Nephron progenitor cell (in vitro differentiated cells): ENCODE measurements around the gene IFNA2.
"Not testable (repeated sequence)": the region's sequence is repeated elsewhere in the genome, so short reads cannot be mapped to it uniquely, and the experiment has no call there.

Experiments
- DNase-seq: peaks from one replicate; pipeline ENCODE4 v3.0.0; 2021
- H3K27ac Mint-ChIP-seq: 2 replicates; pipeline ENCODE4 v1.8.0; 2021; ENCODE audit warnings: mild to moderate bottlenecking, moderate library complexity, mixed read lengths
- H3K27me3 Mint-ChIP-seq: 2 replicates; pipeline ENCODE4 v1.8.0; 2021; ENCODE audit warnings: mild to moderate bottlenecking, low read depth, mixed read lengths; ENCODE audit not compliant: poor library complexity
- H3K36me3 Mint-ChIP-seq: 2 replicates; pipeline ENCODE4 v1.8.0; 2021; ENCODE audit warnings: low read depth, mixed read lengths
- H3K4me1 Mint-ChIP-seq: 2 replicates; pipeline ENCODE4 v1.8.0; 2021; ENCODE audit warnings: mixed read lengths
- H3K4me3 Mint-ChIP-seq: 2 replicates; pipeline ENCODE4 v1.8.0; 2021; ENCODE audit warnings: mild to moderate bottlenecking, moderate library complexity, mixed read lengths
- H3K9me3 Mint-ChIP-seq: 2 replicates; pipeline ENCODE4 v1.8.0; 2021; ENCODE audit warnings: mild to moderate bottlenecking, moderate library complexity, mixed read lengths
- TF ChIP-seq, protein P1 (sequence below): fragments of 200-600 bp; sonication (generic); IDR thresholded peaks from 2 replicates; pipeline ENCODE4 v1.5.0; 2021; ENCODE audit warnings: antibody characterized with exemption

The IFNA2 gene

DNA sequence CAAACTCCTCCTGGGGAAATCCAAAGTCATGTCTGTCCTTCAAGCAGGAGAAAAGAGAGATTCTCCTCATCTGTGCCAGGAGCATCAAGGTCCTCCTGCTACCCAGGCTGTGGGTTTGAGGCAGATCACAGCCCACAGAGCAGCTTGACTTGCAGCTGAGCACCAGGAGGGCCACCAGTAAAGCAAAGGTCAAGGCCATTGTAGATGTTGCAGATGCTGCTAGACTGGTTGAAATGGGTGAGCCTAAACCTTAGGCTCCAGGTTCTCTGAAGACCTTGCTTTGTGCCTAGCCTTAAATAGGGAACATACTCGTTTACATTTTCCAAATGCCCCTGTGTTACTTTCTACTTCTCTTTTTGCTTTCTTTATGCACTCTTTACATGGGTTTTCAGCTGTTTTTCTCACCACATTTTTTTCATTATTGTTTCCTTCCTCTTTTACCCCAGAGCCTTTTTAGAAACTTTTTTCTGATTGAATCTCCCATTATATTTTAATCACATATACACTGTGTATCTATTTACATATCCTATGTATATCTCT lies at the start of gene IFNA2:
IFNA2 (minus strand) TSS at position 268 of the 540 bp plus-strand sequence; CDS start at position 199, 69 bp downstream.
- H3K4me3 Mint-ChIP-seq = no peak within 1 kb of the TSS
- H3K27me3 Mint-ChIP-seq = peaks cover 22% of the 10 kb centered on the region
- peaks cover 15% of the 10 kb centered on the region for H3K4me1 Mint-ChIP-seq
- H3K27ac Mint-ChIP-seq = no peak within 1 kb of the TSS
- no peak for DNase-seq
- no peaks in the 10 kb centered on the region for H3K9me3 Mint-ChIP-seq
- TF ChIP-seq, protein P1, sequence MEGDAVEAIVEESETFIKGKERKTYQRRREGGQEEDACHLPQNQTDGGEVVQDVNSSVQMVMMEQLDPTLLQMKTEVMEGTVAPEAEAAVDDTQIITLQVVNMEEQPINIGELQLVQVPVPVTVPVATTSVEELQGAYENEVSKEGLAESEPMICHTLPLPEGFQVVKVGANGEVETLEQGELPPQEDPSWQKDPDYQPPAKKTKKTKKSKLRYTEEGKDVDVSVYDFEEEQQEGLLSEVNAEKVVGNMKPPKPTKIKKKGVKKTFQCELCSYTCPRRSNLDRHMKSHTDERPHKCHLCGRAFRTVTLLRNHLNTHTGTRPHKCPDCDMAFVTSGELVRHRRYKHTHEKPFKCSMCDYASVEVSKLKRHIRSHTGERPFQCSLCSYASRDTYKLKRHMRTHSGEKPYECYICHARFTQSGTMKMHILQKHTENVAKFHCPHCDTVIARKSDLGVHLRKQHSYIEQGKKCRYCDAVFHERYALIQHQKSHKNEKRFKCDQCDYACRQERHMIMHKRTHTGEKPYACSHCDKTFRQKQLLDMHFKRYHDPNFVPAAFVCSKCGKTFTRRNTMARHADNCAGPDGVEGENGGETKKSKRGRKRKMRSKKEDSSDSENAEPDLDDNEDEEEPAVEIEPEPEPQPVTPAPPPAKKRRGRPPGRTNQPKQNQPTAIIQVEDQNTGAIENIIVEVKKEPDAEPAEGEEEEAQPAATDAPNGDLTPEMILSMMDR = no peak
- no peaks in the 10 kb centered on the region for H3K36me3 Mint-ChIP-seq

DNA sequence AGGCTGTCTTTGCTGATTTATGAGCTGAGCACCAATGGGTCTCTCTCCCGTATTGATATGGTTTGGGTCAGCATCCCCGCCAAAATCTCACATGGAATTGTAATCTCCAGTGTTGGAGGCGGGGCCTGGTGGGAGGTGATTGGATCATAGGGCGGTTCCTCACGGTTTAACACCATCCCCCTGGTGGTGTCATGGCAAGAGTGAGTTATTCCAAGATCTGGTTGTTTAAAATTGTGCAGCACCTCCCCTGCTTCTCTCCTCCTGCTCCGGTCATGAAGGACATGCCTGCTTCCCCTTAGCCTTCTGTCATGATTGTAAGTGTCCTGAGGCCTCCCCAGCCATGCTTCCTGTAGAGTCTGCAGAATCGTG lies 49.8 kb upstream of the IFNA2 start:
- not testable (repeated sequence) for H3K36me3 Mint-ChIP-seq, H3K4me1 Mint-ChIP-seq, H3K4me3 Mint-ChIP-seq, H3K27ac Mint-ChIP-seq, H3K9me3 Mint-ChIP-seq, DNase-seq, H3K27me3 Mint-ChIP-seq

DNA sequence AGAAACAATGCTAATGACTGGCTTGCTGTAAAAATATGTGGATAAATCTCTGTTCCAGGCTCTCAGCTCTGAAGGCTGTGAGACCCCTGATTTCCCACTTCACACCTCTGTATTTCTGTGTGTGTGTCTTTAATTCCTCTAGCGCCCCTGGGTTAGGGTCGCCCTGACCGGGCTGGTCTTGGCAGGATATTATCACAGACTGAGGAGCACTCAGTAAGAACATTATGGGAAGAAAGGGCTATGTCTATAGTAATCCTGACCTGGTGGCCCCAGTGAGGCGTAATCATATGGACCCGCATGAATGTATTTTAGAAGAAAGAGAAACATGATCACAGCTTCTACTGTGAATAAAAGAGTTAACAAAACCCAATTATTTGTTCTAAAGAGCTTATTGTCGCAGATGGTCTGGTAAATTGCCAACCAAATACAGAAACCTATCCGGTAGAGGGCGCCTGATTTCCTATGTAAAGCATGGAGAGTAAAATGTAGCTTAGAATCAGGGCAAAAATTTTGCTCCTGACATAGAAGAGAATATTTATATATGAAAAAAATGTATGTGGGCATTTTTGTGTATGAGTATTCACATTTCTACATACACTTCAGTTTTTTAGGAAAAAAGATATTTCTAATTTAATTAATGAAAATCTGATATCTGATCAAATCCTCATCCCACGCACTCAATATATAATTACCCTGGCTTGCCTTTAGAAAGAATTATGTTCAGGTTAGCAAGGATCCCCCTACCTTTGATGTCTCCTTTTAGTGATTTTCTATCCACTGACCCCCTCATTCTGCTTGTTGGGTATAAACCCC lies 49.2 kb upstream of the IFNA2 start:
- no peak overlapping the region for H3K27ac Mint-ChIP-seq
- H3K9me3 Mint-ChIP-seq = peaks cover 7% of the 10 kb centered on the region
- H3K4me1 Mint-ChIP-seq = peaks cover 5% of the 10 kb centered on the region
- DNase-seq = peak; percentile 16
- no peaks in the 10 kb centered on the region for H3K36me3 Mint-ChIP-seq
- no peak overlapping the region for H3K4me3 Mint-ChIP-seq
- H3K27me3 Mint-ChIP-seq = peaks cover 2% of the 10 kb centered on the region
- TF ChIP-seq, protein P1 = peak; percentile 30

DNA sequence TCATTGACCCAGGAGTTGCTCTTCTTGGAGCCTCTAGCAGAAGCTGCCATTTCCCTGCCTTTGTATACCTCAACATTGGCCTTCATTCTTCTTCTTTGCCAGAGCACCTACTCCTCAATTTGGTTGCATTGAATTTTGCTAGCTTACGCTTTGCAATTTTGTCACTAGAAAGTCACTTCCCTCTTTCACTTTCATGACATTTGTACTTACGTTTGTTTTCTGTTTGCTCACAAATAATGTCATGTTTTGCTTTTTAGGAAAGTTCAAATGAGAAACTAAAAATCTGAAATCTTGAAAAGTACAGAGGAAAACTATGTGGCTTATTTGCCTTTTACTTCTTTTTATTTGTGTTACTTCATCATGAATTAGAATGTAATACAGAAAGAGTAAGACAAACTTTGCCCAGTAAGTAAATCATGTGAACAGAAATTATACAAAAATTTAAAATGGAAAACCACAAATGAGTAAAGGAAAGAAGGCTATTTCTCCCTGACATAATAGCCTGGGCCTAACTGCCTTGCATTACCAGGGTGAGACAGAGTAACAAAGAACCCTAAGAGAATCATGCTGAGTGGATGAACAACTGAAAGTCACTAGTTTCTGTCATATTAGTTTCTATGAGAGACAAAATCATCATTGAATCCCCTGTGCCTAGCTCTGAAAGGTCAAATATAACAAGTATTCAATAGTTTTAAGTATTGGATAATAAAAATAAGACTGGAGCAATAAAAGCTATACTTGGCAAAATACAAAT lies 47.7 kb upstream of the IFNA2 start:
- Mint-ChIP-seq H3K4me1 (peaks cover 5% of the 10 kb centered on the region), H3K9me3 (peaks cover 7% of the 10 kb centered on the region), H3K4me3 (no peak overlapping the region), H3K27me3 (peaks cover 8% of the 10 kb centered on the region), H3K36me3 (no peaks in the 10 kb centered on the region), H3K27ac (no peak overlapping the region)
- no peak for DNase-seq
- TF ChIP-seq, protein P1 = no peak

DNA sequence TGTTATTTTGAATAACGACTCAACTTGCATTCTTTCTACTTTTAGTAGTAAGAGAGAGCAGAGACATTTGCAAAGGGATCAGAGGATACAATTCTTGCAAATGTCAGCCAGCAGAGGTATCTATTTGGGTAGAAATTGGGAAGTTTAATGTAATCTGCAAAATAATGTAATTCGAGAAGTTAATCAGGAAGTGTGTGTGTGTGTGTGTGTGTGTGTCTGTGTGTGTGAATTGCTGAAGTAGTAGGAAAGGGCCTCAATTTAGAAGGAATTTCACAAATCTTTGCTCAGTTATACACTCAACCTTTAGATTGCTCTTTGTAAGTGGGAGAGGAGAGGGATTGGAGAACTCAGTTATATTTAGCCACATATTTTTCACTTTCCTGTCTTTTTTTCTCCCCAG lies 44.0 kb upstream of the IFNA2 start:
- TF ChIP-seq, protein P1 = no peak
- no peak for DNase-seq
- H3K9me3 Mint-ChIP-seq = peaks cover 5% of the 10 kb centered on the region
- H3K27ac Mint-ChIP-seq = no peak overlapping the region
- H3K36me3 Mint-ChIP-seq = no peaks in the 10 kb centered on the region
- H3K4me3 Mint-ChIP-seq = no peak overlapping the region
- peaks cover 5% of the 10 kb centered on the region for H3K4me1 Mint-ChIP-seq
- peaks cover 18% of the 10 kb centered on the region for H3K27me3 Mint-ChIP-seq

DNA sequence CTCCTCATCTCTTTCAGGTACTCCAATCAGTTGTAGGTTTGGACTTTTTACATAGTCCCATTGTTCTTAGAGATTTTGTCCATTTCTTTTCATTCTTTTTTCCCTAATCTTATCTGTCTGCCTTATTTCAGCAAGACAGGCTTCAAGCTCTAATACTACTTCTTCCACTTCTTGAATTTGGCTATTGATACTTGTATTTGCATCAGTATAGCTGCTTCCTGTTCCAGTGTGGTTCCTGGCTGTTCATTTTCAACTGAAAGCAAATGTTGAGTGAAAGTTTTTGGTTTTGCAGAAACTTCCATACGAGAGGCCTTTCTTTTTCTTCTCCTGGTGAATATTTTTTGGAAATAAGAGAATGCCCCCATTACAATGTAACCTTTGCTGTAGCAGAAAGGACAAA lies 43.0 kb upstream of the IFNA2 start:
- peaks cover 18% of the 10 kb centered on the region for H3K27me3 Mint-ChIP-seq
- DNase-seq = no peak
- no peak overlapping the region for H3K27ac Mint-ChIP-seq
- TF ChIP-seq, protein P1 = no peak
- H3K4me1 Mint-ChIP-seq = peaks cover 1% of the 10 kb centered on the region
- H3K9me3 Mint-ChIP-seq = peaks cover 7% of the 10 kb centered on the region
- H3K36me3 Mint-ChIP-seq = no peaks in the 10 kb centered on the region
- H3K4me3 Mint-ChIP-seq = no peak overlapping the region
